ENCODE measurements around the gene TBC1D22B. TPM values are rescaled to one million over a fixed set of nuclear protein-coding genes. Genes with fewer than 3 reads are reported as not detected.

The TBC1D22B gene
- total and polyA plus RNA-seq, 2 of the 13 experiments (the other 11 are each of a cell fraction or from before 2014, with no cell fraction given): 9.7 to 12.9 TPM

DNA sequence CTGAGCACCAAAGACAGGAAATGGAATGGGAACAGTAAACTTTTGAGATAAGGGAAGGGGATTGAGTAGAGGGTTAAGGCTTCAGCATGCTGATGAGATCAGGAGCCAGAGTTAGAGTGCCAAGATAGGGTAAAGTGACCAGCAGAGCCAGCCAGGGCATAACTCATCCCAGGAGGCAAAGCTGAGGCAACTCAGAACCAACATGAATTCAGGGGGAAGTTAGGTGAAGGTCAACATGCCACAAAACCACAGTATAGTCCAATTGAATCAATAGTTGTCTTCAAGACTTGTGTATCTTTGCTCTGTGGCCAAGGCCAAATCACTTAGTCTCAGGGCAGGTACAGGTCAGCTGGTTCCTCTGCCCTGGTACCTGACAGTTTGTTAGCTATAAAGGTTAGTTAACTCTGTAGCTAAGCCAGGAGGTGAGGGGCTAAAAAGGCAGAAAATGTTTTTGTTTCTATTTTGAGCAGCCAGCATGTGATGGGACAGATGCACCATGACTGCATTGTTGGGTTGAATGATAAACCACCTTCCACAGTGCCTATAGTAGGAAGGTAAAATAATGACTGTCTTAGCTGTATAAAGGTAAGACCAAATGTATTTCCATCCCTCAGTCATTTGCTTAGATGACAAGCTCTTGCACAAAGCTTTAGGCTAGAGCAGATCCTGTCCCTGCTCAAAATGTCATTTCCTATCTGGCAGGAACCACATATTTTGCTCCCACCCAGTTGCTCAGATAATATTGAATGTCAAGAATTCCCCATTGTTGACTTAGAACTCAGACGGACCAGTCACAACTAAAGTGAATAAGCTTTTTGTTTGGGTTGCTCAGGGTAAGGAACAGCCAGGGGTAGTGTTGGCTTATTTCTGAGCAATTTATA, 112.0 kb downstream of the TBC1D22B start (continued):
- TF ChIP-seq ZBTB7A (CRISPR knock-in tag; IDR thresholded peaks at IDR 0.05): no peak; the same call in 1 of the 2 replicates
- no peak for TF ChIP-seq ZNF598 (CRISPR knock-in tag; IDR thresholded peaks at IDR 0.05; ENCODE audit: borderline replicate concordance)
- TF ChIP-seq CBFB (CRISPR knock-in tag; IDR thresholded peaks at IDR 0.05): peak; percentile 100
- no peak for TF ChIP-seq ZNF7 (CRISPR knock-in tag; IDR thresholded peaks at IDR 0.05)
- no peak for TF ChIP-seq ZNF256 (CRISPR knock-in tag; conservative IDR thresholded peaks at IDR 0.05)
- TF ChIP-seq SP140L (CRISPR knock-in tag; IDR thresholded peaks at IDR 0.05; ENCODE audit: borderline replicate concordance): no peak
- no peak for TF ChIP-seq ZNF724P (CRISPR knock-in tag; IDR thresholded peaks at IDR 0.05; ENCODE audit: borderline replicate concordance)
- TF ChIP-seq ZNF350 (CRISPR knock-in tag; IDR thresholded peaks at IDR 0.05; ENCODE audit: borderline replicate concordance, low read depth): no peak
- no peak for TF ChIP-seq CSRNP1 (CRISPR knock-in tag; IDR thresholded peaks at IDR 0.05)
- TF ChIP-seq DZIP1 (CRISPR knock-in tag; IDR thresholded peaks at IDR 0.05): no peak
- TF ChIP-seq NONO (IDR thresholded peaks at IDR 0.05): no peak
- TF ChIP-seq NONO (CRISPR knock-in tag; conservative IDR thresholded peaks at IDR 0.05): peak; percentile 87
- no peak for TF ChIP-seq ZZZ3 (CRISPR knock-in tag; IDR thresholded peaks at IDR 0.05; ENCODE audit: borderline replicate concordance)
- no peak for TF ChIP-seq LBX2 (CRISPR knock-in tag; IDR thresholded peaks at IDR 0.05; ENCODE audit: borderline replicate concordance)
- no peak for TF ChIP-seq THYN1 (CRISPR knock-in tag; IDR thresholded peaks at IDR 0.05; ENCODE audit: borderline replicate concordance, low read depth)
- TF ChIP-seq E2F5 (CRISPR knock-in tag; conservative IDR thresholded peaks at IDR 0.05): no peak
- peak; percentile 80 for TF ChIP-seq GFI1 (CRISPR knock-in tag; IDR thresholded peaks at IDR 0.05; ENCODE audit: borderline replicate concordance)
- no peak for TF ChIP-seq MAFK (conservative IDR thresholded peaks at IDR 0.05 in 1 of 2, IDR thresholded peaks at IDR 0.05 in 1 of 2; ENCODE audit: low read length in 2 of 2)
- no peak for TF ChIP-seq ZFYVE20 (CRISPR knock-in tag; IDR thresholded peaks at IDR 0.05; ENCODE audit: borderline replicate concordance, low read depth)
- TF ChIP-seq ZNF746 (CRISPR knock-in tag; IDR thresholded peaks at IDR 0.05): peak; percentile 65; the same call in 1 of the 2 replicates
- TF ChIP-seq IKZF4 (CRISPR knock-in tag; IDR thresholded peaks at IDR 0.05; ENCODE audit: borderline replicate concordance, low read depth, not compliant biosample characterization): no peak

Data from HepG2 (cell line).